K562 (cell line): ENCODE results near the gene INPP4B. TPM values are rescaled to one million over a fixed set of nuclear protein-coding genes. Genes with fewer than 3 reads are reported as not detected.

Experiments used
- DIDO1 ChIP-seq: fragments of 450-650 bp; IDR thresholded peaks from 2 replicates; pipeline ENCODE4 v1.6.1; 2016; ENCODE audit warnings: low read depth, missing biosample characterization, missing genetic modification characterization
- ESRRB ChIP-seq: fragments of 250-450 bp; sonication (Bioruptor Pico); IDR thresholded peaks from 2 replicates; pipeline ENCODE4 v1.5.0; 2020; ENCODE audit warnings: mild to moderate bottlenecking, moderate library complexity, borderline replicate concordance
- polyA plus RNA-seq, 8 experiments: library from polyadenylated mRNA; depleted of rRNA in 4 of 8; stranded (reverse) in 5 of 8; unstranded in 3 of 8; fragments of >200 nt; fragmentation: Nextera tagmentation in 2 of 8; fragmentation: Illumina TruSeq in 1 of 8; extraction: Ambion mirVana in 2 of 8; extraction: Trizol in 1 of 8; gene quantifications; 2 replicates each; pipeline versions ENCODE4 v1.2.1 to v1.2.3, GENCODE V29; 2011 to 2014; ENCODE audit warnings: inconsistent platforms in 1 of 8, missing spikeins in 1 of 8
- total RNA-seq, 7 experiments: library from RNA; depleted of rRNA in 6 of 7; stranded (reverse); fragments of >200 nt in 6 of 7; fragmentation: Illumina TruSeq in 2 of 7; extraction: Trizol in 2 of 7; gene quantifications; 2 replicates each; pipeline versions ENCODE4 v1.2.1 to v1.2.3, GENCODE V29; 2011 to 2021; ENCODE audit warnings: low replicate concordance in 1 of 7
- TF ChIP-seq, protein P1 (sequence below), 2 experiments: fragments of 450-650 bp; IDR thresholded peaks; 2 replicates each; pipeline ENCODE4 v1.6.1; 2016; ENCODE audit warnings: mild to moderate bottlenecking in 2 of 2, borderline replicate concordance in 1 of 2, low read depth in 1 of 2, moderate library complexity in 1 of 2

Gene INPP4B
- total and polyA plus RNA-seq, 9 of the 15 experiments (the other 6 are each of a cell fraction or from before 2014, with no cell fraction given): 0.04 to 0.11 TPM; not detected in 7

DNA sequence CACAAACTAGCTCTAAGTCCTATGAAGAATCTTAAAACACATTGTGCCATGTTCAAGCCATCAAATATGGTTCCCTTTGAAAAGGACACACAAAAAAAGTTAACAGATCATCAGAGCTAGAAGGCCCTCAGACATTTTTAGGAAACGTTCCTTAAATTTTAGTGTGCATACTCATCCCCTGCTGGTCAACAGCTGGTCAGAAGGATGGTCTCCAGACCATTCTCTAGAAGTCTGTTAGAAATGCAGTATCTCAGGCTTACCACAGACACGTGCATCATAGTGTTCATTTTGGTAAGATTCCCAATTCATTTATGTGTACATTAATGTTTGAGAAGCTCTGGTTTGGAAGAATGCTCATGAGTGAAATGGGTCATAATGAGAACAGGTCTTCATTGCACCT is 523.1 kb downstream of the INPP4B start (continued):
- TF ChIP-seq, protein P1, sequence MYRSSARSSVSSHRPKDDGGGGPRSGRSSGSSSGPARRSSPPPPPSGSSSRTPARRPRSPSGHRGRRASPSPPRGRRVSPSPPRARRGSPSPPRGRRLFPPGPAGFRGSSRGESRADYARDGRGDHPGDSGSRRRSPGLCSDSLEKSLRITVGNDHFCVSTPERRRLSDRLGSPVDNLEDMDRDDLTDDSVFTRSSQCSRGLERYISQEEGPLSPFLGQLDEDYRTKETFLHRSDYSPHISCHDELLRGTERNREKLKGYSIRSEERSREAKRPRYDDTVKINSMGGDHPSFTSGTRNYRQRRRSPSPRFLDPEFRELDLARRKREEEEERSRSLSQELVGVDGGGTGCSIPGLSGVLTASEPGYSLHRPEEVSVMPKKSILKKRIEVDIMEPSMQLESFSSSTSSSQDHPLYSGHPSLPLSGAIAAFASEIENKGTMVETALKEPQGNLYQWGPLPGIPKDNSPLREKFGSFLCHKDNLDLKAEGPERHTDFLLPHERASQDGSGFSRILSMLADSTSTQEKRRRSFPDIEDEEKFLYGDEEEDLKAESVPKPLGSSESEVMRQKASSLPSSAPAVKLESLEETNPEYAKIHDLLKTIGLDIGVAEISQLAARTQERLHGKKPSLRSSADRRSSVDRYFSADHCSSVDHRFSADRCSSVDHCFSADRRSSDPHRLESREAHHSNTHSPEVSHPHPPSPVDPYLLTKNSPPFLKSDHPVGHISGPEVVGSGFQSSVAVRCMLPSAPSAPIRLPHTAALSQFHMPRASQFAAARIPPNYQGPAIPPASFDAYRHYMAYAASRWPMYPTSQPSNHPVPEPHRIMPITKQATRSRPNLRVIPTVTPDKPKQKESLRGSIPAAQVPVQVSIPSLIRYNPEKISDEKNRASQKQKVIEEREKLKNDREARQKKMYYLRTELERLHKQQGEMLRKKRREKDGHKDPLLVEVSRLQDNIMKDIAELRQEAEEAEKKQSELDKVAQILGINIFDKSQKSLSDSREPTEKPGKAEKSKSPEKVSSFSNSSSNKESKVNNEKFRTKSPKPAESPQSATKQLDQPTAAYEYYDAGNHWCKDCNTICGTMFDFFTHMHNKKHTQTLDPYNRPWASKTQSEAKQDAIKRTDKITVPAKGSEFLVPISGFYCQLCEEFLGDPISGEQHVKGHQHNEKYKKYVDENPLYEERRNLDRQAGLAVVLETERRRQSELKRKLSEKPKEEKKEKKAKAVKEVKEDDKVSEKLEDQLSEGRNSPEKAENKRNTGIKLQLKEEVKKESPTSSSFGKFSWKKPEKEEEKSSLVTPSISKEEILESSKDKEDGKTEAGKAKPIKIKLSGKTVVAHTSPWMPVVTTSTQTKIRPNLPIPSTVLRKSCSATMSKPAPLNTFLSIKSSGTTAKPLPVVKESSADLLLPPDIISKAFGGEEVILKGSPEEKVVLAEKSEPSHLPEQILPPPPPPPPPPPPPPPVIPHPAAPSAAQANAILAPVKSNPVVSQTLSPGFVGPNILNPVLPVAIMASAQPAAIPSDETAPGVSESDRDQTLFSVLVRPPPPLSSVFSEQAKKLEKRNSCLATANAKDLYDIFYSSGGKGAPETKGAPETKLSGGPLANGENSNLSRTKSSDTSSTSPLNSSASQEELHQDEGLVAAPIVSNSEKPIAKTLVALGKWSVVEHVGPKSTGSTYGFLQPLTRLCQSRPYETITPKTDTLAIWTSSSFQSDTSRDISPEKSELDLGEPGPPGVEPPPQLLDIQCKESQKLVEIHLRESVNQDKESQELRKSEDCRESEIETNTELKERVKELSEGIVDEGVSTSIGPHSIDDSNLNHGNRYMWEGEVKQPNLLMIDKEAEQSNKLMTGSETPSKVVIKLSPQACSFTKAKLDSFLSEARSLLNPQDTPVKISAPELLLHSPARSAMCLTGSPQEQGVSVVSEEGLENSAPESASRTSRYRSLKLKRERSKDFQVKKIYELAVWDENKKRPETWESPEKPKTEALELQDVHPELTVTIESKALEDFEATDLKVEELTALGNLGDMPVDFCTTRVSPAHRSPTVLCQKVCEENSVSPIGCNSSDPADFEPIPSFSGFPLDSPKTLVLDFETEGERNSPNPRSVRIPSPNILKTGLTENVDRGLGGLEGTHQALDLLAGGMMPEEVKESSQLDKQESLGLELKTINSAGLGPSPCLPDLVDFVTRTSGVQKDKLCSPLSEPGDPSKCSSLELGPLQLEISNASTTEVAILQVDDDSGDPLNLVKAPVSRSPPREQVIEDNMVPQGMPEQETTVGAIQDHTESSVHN (IDR thresholded peaks at IDR 0.05; ENCODE audit: borderline replicate concordance in 1 of 2, low read depth in 1 of 2): no peak
- no peak for TF ChIP-seq ESRRB
- TF ChIP-seq DIDO1 (tag): no peak
